HCT116 (cell line): ENCODE measurements around the gene DDX24.
A peak's percentile ranks its signal among the peaks of the same experiment; 100 is the strongest.

Experiments used
- ELF1 ChIP-seq: IDR thresholded peaks from 2 replicates; pipeline ENCODE4 v1.6.1; 2012; ENCODE audit warnings: low read depth, borderline replicate concordance
- EZH2 ChIP-seq: fragments of 200-600 bp; sonication (generic); IDR thresholded peaks from 2 replicates; pipeline ENCODE4 v1.6.1; 2017; ENCODE audit warnings: antibody characterized with exemption, mixed run types
- EZH2phosphoT487 ChIP-seq: fragments of 200-600 bp; IDR thresholded peaks from 2 replicates; pipeline ENCODE4 v1.6.1; 2018; ENCODE audit warnings: antibody characterized with exemption, borderline replicate concordance
- POLR2A ChIP-seq: IDR thresholded peaks from 2 replicates; pipeline ENCODE4 v1.7.0; 2011; ENCODE audit warnings: borderline replicate concordance; ENCODE audit not compliant: insufficient read depth, insufficient read length; ENCODE audit errors: extremely low read depth
- POLR2AphosphoS5 ChIP-seq: IDR thresholded peaks from 2 replicates; pipeline ENCODE4 v1.6.1; 2011; ENCODE audit warnings: mild to moderate bottlenecking, low read depth, low read length, moderate library complexity
- RAD21 ChIP-seq: IDR thresholded peaks from 2 replicates; pipeline ENCODE4 v1.6.1; 2012; ENCODE audit warnings: low read depth, mild to moderate bottlenecking
- REST ChIP-seq: IDR thresholded peaks from 2 replicates; pipeline ENCODE4 v1.6.1; 2012; ENCODE audit warnings: low read depth
- SIN3A ChIP-seq: IDR thresholded peaks from 2 replicates; pipeline ENCODE4 v1.6.1; 2012; ENCODE audit warnings: low read depth
- SP1 ChIP-seq: IDR thresholded peaks from 2 replicates; pipeline ENCODE4 v1.6.1; 2012; ENCODE audit warnings: low read depth
- SRF ChIP-seq: IDR thresholded peaks from 2 replicates; pipeline ENCODE4 v1.6.1; 2012; ENCODE audit warnings: low read depth
- YY1 ChIP-seq: IDR thresholded peaks from 2 replicates; pipeline ENCODE4 v1.6.1; 2011; ENCODE audit warnings: low read length, low read depth, moderate library complexity, mild to moderate bottlenecking; ENCODE audit not compliant: insufficient replicate concordance; ENCODE audit errors: extremely low read depth
- ZNF274 ChIP-seq: fragments of 200-500 bp; sonication (Bioruptor generic); IDR thresholded peaks from 2 replicates; pipeline ENCODE4 v1.6.1; 2014; ENCODE audit warnings: mild to moderate bottlenecking, low read depth, low read length, inconsistent platforms
- TF ChIP-seq, protein P1 (sequence below), 3 experiments: fragments of 200-600 bp in 1 of 3; sonication (generic) in 1 of 3; IDR thresholded peaks in 2 of 3; conservative IDR thresholded peaks in 1 of 3; 2 replicates each; pipeline ENCODE4 v1.5.1; 2012 to 2017; ENCODE audit warnings: low read depth in 2 of 3, low read length in 2 of 3, antibody characterized with exemption in 1 of 3, borderline replicate concordance in 1 of 3, control low read depth in 1 of 3, mild to moderate bottlenecking in 1 of 3, mixed read lengths in 1 of 3, mixed run types in 1 of 3, moderate library complexity in 1 of 3; ENCODE audit not compliant: insufficient read depth in 1 of 3

DNA sequence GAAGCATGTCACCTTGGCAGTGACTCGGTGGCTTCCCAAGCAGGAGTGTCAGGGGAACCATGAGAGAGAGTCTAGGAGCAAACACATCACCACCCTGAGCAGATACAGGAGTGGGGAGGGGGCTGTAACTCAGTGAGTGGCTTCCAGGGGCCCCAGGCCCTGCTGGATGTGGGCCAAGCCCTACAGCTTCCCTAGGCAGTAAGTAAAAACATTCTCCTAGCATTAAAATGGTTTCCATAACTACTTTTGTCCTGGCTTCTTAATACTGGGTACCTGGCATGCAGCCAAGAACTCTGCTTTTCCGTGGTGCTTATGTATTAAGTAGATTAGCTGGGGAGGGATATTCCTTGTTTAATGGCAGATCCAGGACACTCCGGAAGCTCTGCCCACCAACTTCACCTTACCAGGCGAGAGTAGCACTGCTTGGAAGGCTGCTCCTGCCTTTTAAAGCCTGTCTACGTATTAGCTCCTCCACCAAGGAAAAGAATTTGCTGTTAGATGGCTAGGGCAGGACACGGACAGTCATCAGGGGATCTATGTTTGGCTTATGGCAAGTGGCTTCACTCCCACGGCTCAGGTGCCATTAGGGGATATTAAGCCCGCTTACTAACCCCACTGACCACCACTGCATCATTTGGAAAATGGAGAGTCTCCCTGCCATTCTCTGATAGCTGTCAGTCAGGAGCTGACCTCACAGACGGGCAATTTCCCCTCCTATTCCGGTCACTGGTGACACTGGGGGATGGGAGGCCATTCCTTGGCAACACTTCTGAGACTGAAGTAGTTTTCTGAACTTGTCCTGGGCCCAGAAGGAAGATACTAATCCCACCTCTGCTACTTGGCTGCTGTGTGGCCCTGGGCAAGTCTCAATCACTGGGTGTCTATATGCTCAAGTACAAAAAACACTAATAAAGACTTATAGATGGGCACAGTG lies 32.0 kb downstream of the DDX24 start:
- TF ChIP-seq YY1 = no peak
- TF ChIP-seq, protein P1, sequence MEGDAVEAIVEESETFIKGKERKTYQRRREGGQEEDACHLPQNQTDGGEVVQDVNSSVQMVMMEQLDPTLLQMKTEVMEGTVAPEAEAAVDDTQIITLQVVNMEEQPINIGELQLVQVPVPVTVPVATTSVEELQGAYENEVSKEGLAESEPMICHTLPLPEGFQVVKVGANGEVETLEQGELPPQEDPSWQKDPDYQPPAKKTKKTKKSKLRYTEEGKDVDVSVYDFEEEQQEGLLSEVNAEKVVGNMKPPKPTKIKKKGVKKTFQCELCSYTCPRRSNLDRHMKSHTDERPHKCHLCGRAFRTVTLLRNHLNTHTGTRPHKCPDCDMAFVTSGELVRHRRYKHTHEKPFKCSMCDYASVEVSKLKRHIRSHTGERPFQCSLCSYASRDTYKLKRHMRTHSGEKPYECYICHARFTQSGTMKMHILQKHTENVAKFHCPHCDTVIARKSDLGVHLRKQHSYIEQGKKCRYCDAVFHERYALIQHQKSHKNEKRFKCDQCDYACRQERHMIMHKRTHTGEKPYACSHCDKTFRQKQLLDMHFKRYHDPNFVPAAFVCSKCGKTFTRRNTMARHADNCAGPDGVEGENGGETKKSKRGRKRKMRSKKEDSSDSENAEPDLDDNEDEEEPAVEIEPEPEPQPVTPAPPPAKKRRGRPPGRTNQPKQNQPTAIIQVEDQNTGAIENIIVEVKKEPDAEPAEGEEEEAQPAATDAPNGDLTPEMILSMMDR (IDR thresholded peaks at IDR 0.05 in 2 of 3, conservative IDR thresholded peaks at IDR 0.05 in 1 of 3; ENCODE audit: borderline replicate concordance in 1 of 3, insufficient read depth in 1 of 3, low read depth in 2 of 3, low read length in 2 of 3) = no peak
- peak; percentile 11; the same call in 1 of the 2 replicates for TF ChIP-seq POLR2AphosphoS5
- no peak for TF ChIP-seq ZNF274
- TF ChIP-seq SIN3A = no peak
- TF ChIP-seq SP1 = no peak
- TF ChIP-seq RAD21 = no peak
- no peak for TF ChIP-seq SRF
- no peak for TF ChIP-seq REST
- TF ChIP-seq EZH2phosphoT487 = no peak
- TF ChIP-seq EZH2 = no peak
- TF ChIP-seq ELF1 = no peak
- TF ChIP-seq POLR2A = no peak
